Astrocyte (in vitro differentiated cells and primary cell): ENCODE measurements around the gene LIM2.

Source experiments
- CTCF ChIP-seq: IDR thresholded peaks from 2 replicates; pipeline ENCODE4 v1.5.1; 2011; ENCODE audit warnings: low read depth, mild to moderate bottlenecking, inconsistent platforms, low read length, moderate library complexity; ENCODE audit not compliant: insufficient read depth
- EZH2 ChIP-seq: IDR thresholded peaks from 2 replicates; pipeline ENCODE4 v1.6.1; 2012; ENCODE audit warnings: mild to moderate bottlenecking, low read length, inconsistent platforms; ENCODE audit not compliant: insufficient read depth

- TF ChIP-seq CTCF = no peak
- TF ChIP-seq EZH2 = no peak
These were observed 56.6 kb downstream of the LIM2 start for GRCh38 chr19:51331193-51331592.
